H9 (cell line): Measurements from ENCODE around the gene C11orf58. TPM values are rescaled to one million over a fixed set of nuclear protein-coding genes. Genes with fewer than 3 reads are reported as not detected.

Experiments
- DNase-seq: peaks from one replicate; pipeline ENCODE4 v3.0.0-alpha.2; 2017
- H2AFZ ChIP-seq: one replicate; pipeline ENCODE4 v1.6.1; 2013; ENCODE audit warnings: mild to moderate bottlenecking, low read length, control low read depth, moderate library complexity
- H2AK5ac ChIP-seq: 2 replicates; pipeline ENCODE4 v1.6.1; 2013; ENCODE audit warnings: low read length, control low read depth, mixed read lengths; ENCODE audit not compliant: insufficient read length
- H2BK120ac ChIP-seq: one replicate; pipeline ENCODE4 v1.6.1; 2013; ENCODE audit warnings: low read depth, mild to moderate bottlenecking, low read length, control low read depth, inconsistent platforms; ENCODE audit not compliant: poor library complexity, severe bottlenecking
- H2BK12ac ChIP-seq: 2 replicates; pipeline ENCODE4 v1.6.1; 2013; ENCODE audit warnings: low read length, control low read depth, mixed read lengths, low read depth; ENCODE audit not compliant: insufficient read length
- H2BK15ac ChIP-seq: 2 replicates; pipeline ENCODE4 v1.6.1; 2013; ENCODE audit warnings: low read depth, low read length, control low read depth
- H2BK20ac ChIP-seq: one replicate; pipeline ENCODE4 v1.6.1; 2013; ENCODE audit warnings: low read depth, mild to moderate bottlenecking, low read length, control low read depth, inconsistent platforms; ENCODE audit not compliant: poor library complexity, severe bottlenecking
- H2BK5ac ChIP-seq: 2 replicates; pipeline ENCODE4 v1.6.1; 2013; ENCODE audit warnings: low read length, control low read depth, mixed read lengths; ENCODE audit not compliant: insufficient read length
- H3K14ac ChIP-seq: 2 replicates; pipeline ENCODE4 v1.6.1; 2013; ENCODE audit warnings: low read length, control low read depth; ENCODE audit not compliant: insufficient read depth
- H3K18ac ChIP-seq: 2 replicates; pipeline ENCODE4 v1.6.1; 2013; ENCODE audit warnings: low read depth, mild to moderate bottlenecking, mixed read lengths, low read length, control low read depth; ENCODE audit not compliant: insufficient read length
- H3K23ac ChIP-seq: 2 replicates; pipeline ENCODE4 v1.6.1; 2013; ENCODE audit warnings: low read length, control low read depth, mixed read lengths, low read depth; ENCODE audit not compliant: insufficient read length
- H3K23me2 ChIP-seq: 2 replicates; pipeline ENCODE4 v1.6.1; 2013; ENCODE audit warnings: low read depth, mild to moderate bottlenecking, mixed read lengths, low read length, control low read depth; ENCODE audit not compliant: insufficient read length, poor library complexity, severe bottlenecking
- H3K27ac ChIP-seq: 2 replicates; pipeline ENCODE4 v1.5.1; 2013; ENCODE audit warnings: low read length, control low read depth, mixed read lengths, low read depth; ENCODE audit not compliant: insufficient read length
- H3K27me3 ChIP-seq: 2 replicates; pipeline ENCODE4 v1.6.1; 2013; ENCODE audit warnings: low read length, control low read depth, inconsistent platforms; ENCODE audit not compliant: insufficient read depth
- H3K4ac ChIP-seq: 2 replicates; pipeline ENCODE4 v1.6.1; 2013; ENCODE audit warnings: low read depth, mild to moderate bottlenecking, control low read depth, inconsistent platforms, low read length, moderate library complexity
- H3K4me1 ChIP-seq: 2 replicates; pipeline ENCODE4 v1.6.1; 2013; ENCODE audit warnings: low read length, control low read depth, inconsistent platforms; ENCODE audit not compliant: insufficient read depth
- H3K4me2 ChIP-seq: 2 replicates; pipeline ENCODE4 v1.6.1; 2013; ENCODE audit warnings: low read length, control low read depth, mixed read lengths; ENCODE audit not compliant: insufficient read length, insufficient read depth
- H3K56ac ChIP-seq: 2 replicates; pipeline ENCODE4 v1.6.1; 2013; ENCODE audit warnings: low read depth, mild to moderate bottlenecking, mixed read lengths, low read length, control low read depth; ENCODE audit not compliant: insufficient read length
- H3K79me1 ChIP-seq: 2 replicates; pipeline ENCODE4 v1.6.1; 2013; ENCODE audit warnings: low read depth, mild to moderate bottlenecking, moderate library complexity, low read length, control low read depth, inconsistent platforms; ENCODE audit not compliant: insufficient read depth, poor library complexity, severe bottlenecking
- H3K79me2 ChIP-seq: 2 replicates; pipeline ENCODE4 v1.6.1; 2013; ENCODE audit warnings: low read length, control low read depth, inconsistent platforms; ENCODE audit not compliant: insufficient read depth
- H3K9ac ChIP-seq: 2 replicates; pipeline ENCODE4 v1.6.1; 2013; ENCODE audit warnings: low read length, control low read depth, mixed read lengths; ENCODE audit not compliant: insufficient read length; ENCODE audit errors: extremely low read depth
- H3K9me3 ChIP-seq: one replicate; pipeline ENCODE4 v1.6.1; 2013; ENCODE audit warnings: low read depth, low read length, inconsistent platforms; ENCODE audit not compliant: control insufficient read depth
- H3T11ph ChIP-seq: one replicate; pipeline ENCODE4 v1.6.1; 2013; ENCODE audit warnings: mild to moderate bottlenecking, low read length, control low read depth, inconsistent platforms
- H4K20me1 ChIP-seq: one replicate; pipeline ENCODE4 v1.6.1; 2013; ENCODE audit not compliant: control insufficient read depth, insufficient read length, insufficient read depth
- H4K5ac ChIP-seq: 2 replicates; pipeline ENCODE4 v1.6.1; 2013; ENCODE audit warnings: low read depth, mild to moderate bottlenecking, mixed read lengths, low read length, control low read depth; ENCODE audit not compliant: insufficient read length
- H4K8ac ChIP-seq: replicated peaks from 2 replicates; pipeline ENCODE4 v1.6.1; 2013; ENCODE audit warnings: low read length, control low read depth, mixed read lengths, low read depth; ENCODE audit not compliant: insufficient read length
- H4K91ac ChIP-seq: 2 replicates; pipeline ENCODE4 v1.6.1; 2013; ENCODE audit warnings: low read depth, mild to moderate bottlenecking, moderate library complexity, mixed read lengths, low read length, control low read depth; ENCODE audit not compliant: insufficient read length
- H3K27ac Mint-ChIP-seq, 3 experiments: 2 replicates in 2 of 3; 3 replicates in 1 of 3; pipeline ENCODE4 v1.8.0; 2020 to 2021; ENCODE audit warnings: mixed read lengths in 3 of 3, mild to moderate bottlenecking in 1 of 3, moderate library complexity in 1 of 3
- H3K27me3 Mint-ChIP-seq: 2 replicates; pipeline ENCODE4 v1.8.0; 2021; ENCODE audit warnings: low read depth, mild to moderate bottlenecking, moderate library complexity, mixed read lengths
- H3K36me3 Mint-ChIP-seq, 3 experiments: 2 replicates in 2 of 3; 3 replicates in 1 of 3; pipeline ENCODE4 v1.8.0; 2020 to 2021; ENCODE audit warnings: low read depth in 3 of 3, mixed read lengths in 3 of 3; ENCODE audit not compliant: insufficient read depth in 1 of 3
- H3K4me1 Mint-ChIP-seq, 2 experiments: 2 replicates each; pipeline ENCODE4 v1.8.0; 2020; ENCODE audit warnings: mixed read lengths in 2 of 2
- H3K4me3 Mint-ChIP-seq, 2 experiments: 2 replicates in 1 of 2; 3 replicates in 1 of 2; pipeline ENCODE4 v1.8.0; 2020 to 2021; ENCODE audit warnings: mild to moderate bottlenecking in 2 of 2, mixed read lengths in 2 of 2, moderate library complexity in 1 of 2
- H3K9me3 Mint-ChIP-seq, 2 experiments: 2 replicates in 1 of 2; 3 replicates in 1 of 2; pipeline ENCODE4 v1.8.0; 2020; ENCODE audit warnings: mild to moderate bottlenecking in 2 of 2, mixed read lengths in 2 of 2, moderate library complexity in 1 of 2
- WGBS: extraction: QIAGEN DNeasy Blood & Tissue Kit; methylation state at CpG from one replicate; pipeline ENCODE4 v1.1.7; 2013; ENCODE audit warnings: missing lambda C conversion rate, low lambda C conversion rate, mixed read lengths; ENCODE audit not compliant: insufficient read length; ENCODE audit errors: extremely low coverage; 5-methylcytosine and 5-hydroxymethylcytosine counted together
- total RNA-seq: library from RNA; stranded (reverse); gene quantifications from 2 replicates; pipeline ENCODE4 v1.2.1, GENCODE V29; 2021
- TF ChIP-seq, protein P1 (sequence below): fragments of 200-600 bp; sonication (generic); conservative IDR thresholded peaks from 3 replicates; pipeline ENCODE4 v1.8.0; 2021; ENCODE audit warnings: antibody characterized with exemption, mild to moderate bottlenecking

The C11orf58 gene
- total RNA-seq, 1 experiment from 2014 or later: 169 TPM

DNA sequence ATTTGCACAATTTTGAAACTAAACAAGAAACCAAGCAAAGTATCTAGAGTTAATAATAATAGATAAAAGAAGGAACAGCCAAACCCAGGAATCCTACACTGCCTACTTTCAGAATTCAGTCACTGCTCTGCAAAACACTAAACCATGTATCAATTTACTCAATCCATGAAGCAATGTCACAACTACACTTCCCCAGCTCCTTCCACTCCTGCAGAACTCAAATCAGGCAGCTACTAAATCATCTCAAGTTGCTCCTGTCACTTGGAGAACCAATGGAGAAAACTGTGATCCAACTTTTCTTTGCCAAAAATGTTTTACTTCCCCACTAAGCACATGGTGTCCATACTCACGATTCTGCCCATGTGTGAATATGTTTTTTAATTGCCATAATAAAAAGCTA is 24.9 kb upstream of the C11orf58 start:
- TF ChIP-seq, protein P1, sequence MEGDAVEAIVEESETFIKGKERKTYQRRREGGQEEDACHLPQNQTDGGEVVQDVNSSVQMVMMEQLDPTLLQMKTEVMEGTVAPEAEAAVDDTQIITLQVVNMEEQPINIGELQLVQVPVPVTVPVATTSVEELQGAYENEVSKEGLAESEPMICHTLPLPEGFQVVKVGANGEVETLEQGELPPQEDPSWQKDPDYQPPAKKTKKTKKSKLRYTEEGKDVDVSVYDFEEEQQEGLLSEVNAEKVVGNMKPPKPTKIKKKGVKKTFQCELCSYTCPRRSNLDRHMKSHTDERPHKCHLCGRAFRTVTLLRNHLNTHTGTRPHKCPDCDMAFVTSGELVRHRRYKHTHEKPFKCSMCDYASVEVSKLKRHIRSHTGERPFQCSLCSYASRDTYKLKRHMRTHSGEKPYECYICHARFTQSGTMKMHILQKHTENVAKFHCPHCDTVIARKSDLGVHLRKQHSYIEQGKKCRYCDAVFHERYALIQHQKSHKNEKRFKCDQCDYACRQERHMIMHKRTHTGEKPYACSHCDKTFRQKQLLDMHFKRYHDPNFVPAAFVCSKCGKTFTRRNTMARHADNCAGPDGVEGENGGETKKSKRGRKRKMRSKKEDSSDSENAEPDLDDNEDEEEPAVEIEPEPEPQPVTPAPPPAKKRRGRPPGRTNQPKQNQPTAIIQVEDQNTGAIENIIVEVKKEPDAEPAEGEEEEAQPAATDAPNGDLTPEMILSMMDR: no peak
- no peaks in the 10 kb centered on the region for H3K79me2 ChIP-seq

More for the DNA sequence above, 24.9 kb upstream of the C11orf58 start:
- no peak overlapping the region for H3K4ac ChIP-seq
- H2BK15ac ChIP-seq: no peak overlapping the region
- no peak overlapping the region for H4K91ac ChIP-seq
- Mint-ChIP-seq H3K27ac (no peak overlapping the region; a peak in 1 of 7 replicates), H3K36me3 (no peaks in the 10 kb centered on the region), H3K4me3 (no peak overlapping the region), H3K27me3 (peaks cover 2% of the 10 kb centered on the region; the same call in 1 of the 2 replicates), H3K9me3 (no peaks in the 10 kb centered on the region), H3K4me1 (peaks cover 10% of the 10 kb centered on the region in 2 experiments)
- no peak overlapping the region for H2BK12ac ChIP-seq
- no peak overlapping the region for H3K18ac ChIP-seq
- no peak overlapping the region for H2AFZ ChIP-seq
- H3K27ac ChIP-seq: no peak overlapping the region
- no peaks in the 10 kb centered on the region for H3K23me2 ChIP-seq
- H3K27me3 ChIP-seq: no peaks in the 10 kb centered on the region
- no peaks in the 10 kb centered on the region for H4K20me1 ChIP-seq
- H3K79me1 ChIP-seq: no peaks in the 10 kb centered on the region
- H3K9me3 ChIP-seq: no peaks in the 10 kb centered on the region
- no peak overlapping the region for H2BK5ac ChIP-seq
- no peak overlapping the region for H4K5ac ChIP-seq
- H2AK5ac ChIP-seq: no peak overlapping the region
- no CpG with 5 or more reads among the region's 1 CpG for WGBS
- H3K4me2 ChIP-seq: no peak overlapping the region
- H3K4me1 ChIP-seq: no peaks in the 10 kb centered on the region
- H3T11ph ChIP-seq: no peak overlapping the region
- H3K23ac ChIP-seq: no peak overlapping the region
- H2BK20ac ChIP-seq: no peak overlapping the region
- no peak overlapping the region for H3K9ac ChIP-seq
- no peak for DNase-seq
- no peak overlapping the region for H2BK120ac ChIP-seq
- no peak overlapping the region for H3K56ac ChIP-seq
- H3K14ac ChIP-seq: no peak overlapping the region
- H4K8ac ChIP-seq: no peak overlapping the region
